SW480 (cell line): ENCODE results near the gene HOXB8.

Experiments
- DNase-seq: peaks from one replicate; pipeline ENCODE4 v3.0.0-alpha.2; 2016; ENCODE audit warnings: low spot score

Gene HOXB8

GRCh38 chr17:48583708-48584222 lies 31.3 kb downstream of the HOXB8 start:
- DNase-seq: no peak

- DNase-seq: no peak
These were observed 32.4 kb downstream of the HOXB8 start for GRCh38 chr17:48582750-48583069.

GRCh38 chr17:48579760-48580554 lies 35.1 kb downstream of the HOXB8 start:
- DNase-seq: peak; percentile 43

GRCh38 chr17:48579471-48579759 lies 35.7 kb downstream of the HOXB8 start:
- DNase-seq: no peak

- peak; percentile 36 for DNase-seq
These were observed 36.2 kb downstream of the HOXB8 start for GRCh38 chr17:48578616-48579470.

GRCh38 chr17:48577946-48578615 lies 37.0 kb downstream of the HOXB8 start, which contains the start of gene HOXB4:
Gene HOXB4, minus strand, starts transcription at chr17:48578350. Its CDS starts 31 bp downstream, at chr17:48578319.
- DNase-seq: peak; percentile 73

- peak; percentile 72 for DNase-seq
These were observed 37.7 kb downstream of the HOXB8 start for GRCh38 chr17:48577330-48577945.

- peak; percentile 76 for DNase-seq
These were observed 38.4 kb downstream of the HOXB8 start for GRCh38 chr17:48576479-48577309.

GRCh38 chr17:48575673-48576478 lies 39.2 kb downstream of the HOXB8 start:
- no peak for DNase-seq

GRCh38 chr17:48575066-48575582 lies 40.0 kb downstream of the HOXB8 start:
- DNase-seq: peak; percentile 44

- no peak for DNase-seq
These were observed 40.5 kb downstream of the HOXB8 start for GRCh38 chr17:48574505-48575065.

- no peak for DNase-seq
These were observed 43.2 kb downstream of the HOXB8 start for GRCh38 chr17:48571826-48572417.

- no peak for DNase-seq
These were observed 43.9 kb downstream of the HOXB8 start for GRCh38 chr17:48571024-48571818.

GRCh38 chr17:48570325-48571023 lies 44.6 kb downstream of the HOXB8 start:
- DNase-seq: no peak

- no peak for DNase-seq
These were observed 45.3 kb downstream of the HOXB8 start for GRCh38 chr17:48569674-48570324.

- DNase-seq: no peak
These were observed 45.9 kb downstream of the HOXB8 start for GRCh38 chr17:48569240-48569582.

- no peak for DNase-seq
These were observed 46.4 kb downstream of the HOXB8 start for GRCh38 chr17:48568499-48569239.
